AG04449 (cell line): ENCODE results near the gene TPD52L2.

Source experiments
- CTCF ChIA-PET: fragments of 350-600 bp; formaldehyde crosslinking; extraction: SDS; loops from one replicate; lab custom pipeline; 2021; ENCODE audit warnings: antibody characterized with exemption; lab: Yijun Ruan, JAX
- POLR2A ChIA-PET: fragments of 400-600, 350-600 bp; formaldehyde crosslinking; extraction: SDS; loops from one replicate; lab custom pipeline; 2020; ENCODE audit warnings: antibody characterized with exemption, inconsistent platforms; lab: Yijun Ruan, JAX
- DNase-seq: peaks from one replicate; pipeline ENCODE4 v3.0.0-alpha.2; 2010; ENCODE audit warnings: low read depth, low spot score
- H3K4me3 ChIP-seq: 2 replicates; pipeline ENCODE4 v1.5.1; 2011; ENCODE audit warnings: low read depth, mild to moderate bottlenecking, control low read depth, low read length
- TF ChIP-seq, protein P1 (sequence below): IDR thresholded peaks from one replicate; pipeline ENCODE4 v1.5.1; 2011; ENCODE audit warnings: mild to moderate bottlenecking, moderate library complexity, low read length, control low read depth, inconsistent platforms; ENCODE audit not compliant: insufficient read depth; ENCODE audit errors: missing control alignments

Gene TPD52L2

DNA sequence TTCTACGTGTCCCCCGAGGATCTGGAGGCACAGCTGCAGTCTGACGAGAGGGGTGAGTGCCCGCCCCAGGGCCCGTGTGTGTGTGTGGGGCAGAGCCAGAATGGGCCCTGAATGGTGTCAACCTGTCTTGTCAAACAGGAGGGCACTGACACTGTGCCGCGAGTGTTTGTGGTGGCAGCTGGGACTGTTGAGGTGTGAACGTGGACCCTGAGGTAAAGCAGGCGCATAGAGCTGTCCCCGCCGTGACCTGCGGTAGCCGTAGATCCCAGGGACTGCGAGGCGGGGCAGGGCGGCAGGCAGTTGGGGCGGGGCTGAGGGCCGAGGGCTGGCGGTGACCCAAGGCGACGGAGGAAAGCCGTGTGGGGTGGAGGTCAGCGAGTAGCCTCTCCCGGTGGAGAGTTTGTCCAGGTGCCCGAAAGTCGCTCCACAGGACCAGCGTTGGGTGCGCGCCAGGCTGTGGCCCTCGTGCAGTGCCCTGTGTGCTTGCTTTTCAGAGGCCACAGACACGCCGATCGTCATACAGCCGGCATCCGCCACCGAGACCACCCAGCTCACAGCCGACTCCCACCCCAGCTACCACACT, 66.0 kb downstream of the TPD52L2 start:
- TF ChIP-seq, protein P1, sequence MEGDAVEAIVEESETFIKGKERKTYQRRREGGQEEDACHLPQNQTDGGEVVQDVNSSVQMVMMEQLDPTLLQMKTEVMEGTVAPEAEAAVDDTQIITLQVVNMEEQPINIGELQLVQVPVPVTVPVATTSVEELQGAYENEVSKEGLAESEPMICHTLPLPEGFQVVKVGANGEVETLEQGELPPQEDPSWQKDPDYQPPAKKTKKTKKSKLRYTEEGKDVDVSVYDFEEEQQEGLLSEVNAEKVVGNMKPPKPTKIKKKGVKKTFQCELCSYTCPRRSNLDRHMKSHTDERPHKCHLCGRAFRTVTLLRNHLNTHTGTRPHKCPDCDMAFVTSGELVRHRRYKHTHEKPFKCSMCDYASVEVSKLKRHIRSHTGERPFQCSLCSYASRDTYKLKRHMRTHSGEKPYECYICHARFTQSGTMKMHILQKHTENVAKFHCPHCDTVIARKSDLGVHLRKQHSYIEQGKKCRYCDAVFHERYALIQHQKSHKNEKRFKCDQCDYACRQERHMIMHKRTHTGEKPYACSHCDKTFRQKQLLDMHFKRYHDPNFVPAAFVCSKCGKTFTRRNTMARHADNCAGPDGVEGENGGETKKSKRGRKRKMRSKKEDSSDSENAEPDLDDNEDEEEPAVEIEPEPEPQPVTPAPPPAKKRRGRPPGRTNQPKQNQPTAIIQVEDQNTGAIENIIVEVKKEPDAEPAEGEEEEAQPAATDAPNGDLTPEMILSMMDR, result no peak
- CTCF ChIA-PET, result no interaction called here
- no peak overlapping the region for H3K4me3 ChIP-seq
- DNase-seq, result no peak
- POLR2A ChIA-PET, result no interaction called here

DNA sequence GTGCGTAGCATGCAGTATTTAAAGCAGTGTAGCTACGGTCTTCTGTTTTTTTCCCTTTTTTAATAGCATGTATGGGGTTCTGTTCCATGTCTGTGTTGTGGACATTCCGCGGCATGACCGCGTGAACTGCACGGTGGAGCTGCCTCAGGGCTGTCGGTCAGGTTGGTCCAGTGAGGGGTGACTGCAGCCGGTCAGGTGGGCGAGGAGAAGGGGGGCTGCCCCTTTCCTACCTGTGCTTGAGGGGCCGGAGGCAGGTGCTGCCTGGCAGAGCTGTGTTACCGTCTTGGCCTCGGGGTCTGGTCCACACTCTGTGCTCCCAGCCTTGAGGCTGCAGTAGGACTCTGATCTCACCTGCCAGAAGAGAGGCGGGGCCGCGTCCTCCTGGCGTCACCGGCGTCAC, 66.7 kb downstream of the TPD52L2 start:
- POLR2A ChIA-PET, result no interaction called here
- TF ChIP-seq, protein P1, result no peak
- no peak overlapping the region for H3K4me3 ChIP-seq
- CTCF ChIA-PET, result no interaction called here
- DNase-seq, result no peak

DNA sequence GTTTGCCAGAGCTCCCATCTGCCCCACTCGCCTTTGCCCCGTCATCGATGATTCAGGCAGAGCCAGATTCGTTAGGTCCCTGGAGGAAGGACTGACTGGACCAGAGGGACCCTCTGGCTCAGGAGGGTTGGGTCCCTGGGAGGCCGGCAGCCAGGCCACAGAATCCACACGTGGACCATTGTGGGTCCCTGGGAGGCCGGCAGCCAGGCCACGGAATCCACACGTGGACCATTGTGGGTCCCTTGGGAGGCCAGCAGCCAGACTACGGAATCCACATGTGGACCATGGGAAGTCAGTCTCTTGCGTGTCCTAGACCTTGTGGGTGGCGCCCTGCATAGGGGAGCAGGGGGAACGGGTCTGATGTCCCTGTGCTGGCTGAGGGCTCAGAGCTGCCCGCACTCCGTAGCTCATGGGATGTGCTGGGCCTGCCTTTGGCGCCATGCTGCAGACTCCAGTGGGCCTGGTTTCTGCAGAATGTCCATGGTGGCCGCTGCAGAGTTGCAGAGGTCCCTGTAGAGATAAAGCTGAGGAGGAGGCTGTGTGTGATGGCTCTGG, 67.6 kb downstream of the TPD52L2 start:
- TF ChIP-seq, protein P1, result no peak
- ChIA-PET POLR2A (no interaction called here), CTCF (interaction anchor here (1.1 to 1.7 kb wide), 3 partner anchors 10 to 42 kb away, joined by 3 to 5 read pairs (median 3); no protein-coding TSS in a partner anchor)
- no peak overlapping the region for H3K4me3 ChIP-seq
- DNase-seq, result no peak

DNA sequence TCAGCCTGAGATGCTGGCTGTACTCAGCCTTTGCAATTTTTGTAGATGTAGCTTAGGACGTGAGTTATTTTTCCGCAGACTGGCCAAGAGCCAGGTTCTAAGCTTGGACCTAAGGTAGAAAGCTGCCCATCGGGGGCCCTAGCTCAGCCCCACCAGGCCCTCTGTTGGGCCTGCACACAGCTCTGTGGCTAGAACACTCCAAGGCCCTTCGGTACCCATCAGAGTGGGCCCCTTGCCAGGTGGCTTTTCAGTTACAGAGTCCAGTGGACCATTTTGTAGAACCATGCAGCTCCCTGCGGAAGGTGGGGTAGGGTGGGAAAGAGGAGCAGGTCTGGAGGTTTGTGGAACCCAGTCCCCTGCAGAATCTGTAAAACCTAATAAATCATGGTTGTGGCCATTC, 68.6 kb downstream of the TPD52L2 start:
- no peak overlapping the region for H3K4me3 ChIP-seq
- DNase-seq, result no peak
- CTCF ChIA-PET, result interaction anchor here (1.4 to 1.7 kb wide), 4 partner anchors 10 to 38 kb away, joined by 3 to 5 read pairs (median 3); no protein-coding TSS in a partner anchor
- TF ChIP-seq, protein P1, result no peak
- POLR2A ChIA-PET, result no interaction called here

DNA sequence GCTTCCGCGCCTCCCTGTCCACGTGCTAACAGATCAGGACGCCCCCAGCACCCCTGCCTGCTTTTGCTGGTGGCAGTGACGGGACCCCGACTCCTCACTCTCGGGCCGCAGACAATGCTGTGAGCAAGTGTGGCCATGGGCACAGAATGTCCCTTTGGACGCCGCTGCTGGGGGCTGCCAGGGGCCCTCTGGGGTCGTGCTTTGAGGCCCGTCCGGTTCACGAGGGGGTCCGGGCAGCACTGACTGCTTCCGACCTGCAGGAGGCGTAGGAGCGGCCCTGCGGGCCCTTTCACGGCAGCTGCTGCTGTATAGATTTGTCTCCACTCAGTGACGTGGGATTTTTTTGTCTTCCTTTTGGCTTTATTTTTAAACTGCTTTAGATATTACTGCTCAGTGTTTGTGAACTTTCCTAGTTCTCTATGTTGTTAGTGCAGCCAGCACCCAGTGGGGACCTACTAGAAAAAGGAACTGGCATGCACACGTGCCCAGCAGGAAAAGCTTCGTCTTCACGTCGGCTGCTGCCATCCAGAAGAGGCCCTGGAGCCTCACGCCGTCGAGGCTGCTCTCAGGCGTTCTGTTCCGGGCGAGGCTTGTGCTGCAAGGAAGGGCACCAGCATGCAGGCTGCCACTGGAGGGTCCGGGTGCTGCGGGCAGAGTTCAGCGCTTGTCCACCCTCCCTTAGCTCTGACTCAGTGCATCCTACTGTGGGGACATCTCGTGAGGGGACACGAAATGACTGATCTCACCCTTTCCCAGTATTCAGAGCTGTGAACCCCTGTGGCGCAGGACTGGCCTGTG, 69.4 kb downstream of the TPD52L2 start:
- TF ChIP-seq, protein P1, result peak; percentile 32
- no peak overlapping the region for H3K4me3 ChIP-seq
- DNase-seq, result no peak
- POLR2A ChIA-PET, result no interaction called here
- CTCF ChIA-PET, result interaction anchor here (1.4 to 1.7 kb wide), 4 partner anchors 11 to 39 kb away, joined by 3 to 5 read pairs (median 3); no protein-coding TSS in a partner anchor

DNA sequence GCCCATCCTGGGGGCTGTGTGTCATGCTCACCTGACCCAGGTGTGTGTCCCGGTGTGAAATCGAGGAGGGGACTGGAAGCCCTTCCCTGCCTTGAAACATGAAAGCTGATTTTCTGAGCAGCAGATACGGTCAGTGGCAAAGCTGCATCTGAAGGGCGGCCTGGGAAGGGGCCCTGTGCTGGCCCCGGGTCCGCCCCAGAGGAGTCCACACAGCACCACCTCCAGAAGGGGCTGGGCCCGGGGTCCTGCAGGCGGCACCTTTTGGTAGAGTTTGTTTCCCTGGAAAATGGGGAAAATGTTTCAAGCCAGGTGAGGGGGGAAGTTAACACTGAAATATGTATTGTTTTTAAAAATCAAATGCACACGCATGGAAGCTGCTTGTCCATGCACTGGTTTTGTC, 70.4 kb downstream of the TPD52L2 start:
- ChIA-PET CTCF (interaction anchor here (1.2 kb wide), 1 partner anchor 24 kb away, joined by 3 read pairs; no protein-coding TSS in a partner anchor), POLR2A (no interaction called here)

More for the DNA sequence above, 70.4 kb downstream of the TPD52L2 start:
- no peak for DNase-seq
- no peak overlapping the region for H3K4me3 ChIP-seq
- TF ChIP-seq, protein P1, result no peak
